ENCODE measurements around the gene MOGAT3. TPM values are rescaled to one million over a fixed set of nuclear protein-coding genes. Genes with fewer than 3 reads are reported as not detected.
A peak's percentile ranks its signal among the peaks of the same experiment; 100 is the strongest.

Gene MOGAT3
- total RNA-seq, 4 donors from 2014 or later, result 0.17 TPM; not detected in 3

GRCh38 chr7:101154693-101155102 is 46.1 kb downstream of the MOGAT3 start:
- H3K4me1 ChIP-seq, result peaks cover 8 to 25% (median 16%) of the 10 kb centered on the region in 4 donors
- peak overlapping the region in 2 of 4 donors; percentile 33 to 53 for H3K27ac ChIP-seq (replicated peaks in 1 of 4)
- H3K4me3 ChIP-seq, result peak overlapping the region; percentile 66 to 91 (median 78)
- TF ChIP-seq CTCF (IDR thresholded peaks at IDR 0.05) (no peak), POLR2A (IDR thresholded peaks at IDR 0.05; ENCODE audit: low read depth) (no peak), EP300 (IDR thresholded peaks at IDR 0.05) (no peak), POLR2AphosphoS5 (IDR thresholded peaks at IDR 0.05) (no peak)
- peaks cover 16 to 31% (median 27%) of the 10 kb centered on the region in 4 donors for H3K36me3 ChIP-seq
- H3K9me3 ChIP-seq, result no peaks in the 10 kb centered on the region
- no peak for DNase-seq (ENCODE audit: extremely low spot score)
- 3% methylated on average over 25 of the region's 34 CpGs for WGBS
- intact Hi-C loops (cut with DNase I), result no loop called here
- peaks cover 0 to 21% (median 3%) of the 10 kb centered on the region in 4 donors for H3K27me3 ChIP-seq

- peak within 1 kb of the TSS; percentile 66 to 91 (median 78) for H3K4me3 ChIP-seq
- DNase-seq (ENCODE audit: extremely low spot score), result peak; percentile 96
- peaks cover 10 to 25% (median 21%) of the 10 kb centered on the region in 4 donors for H3K36me3 ChIP-seq
- H3K9me3 ChIP-seq, result no peaks in the 10 kb centered on the region
- peaks cover 8 to 25% (median 16%) of the 10 kb centered on the region in 4 donors for H3K4me1 ChIP-seq
- TF ChIP-seq POLR2AphosphoS5 (IDR thresholded peaks at IDR 0.05) (peak; percentile 71 to 84), POLR2A (IDR thresholded peaks at IDR 0.05; ENCODE audit: low read depth) (no peak), CTCF (IDR thresholded peaks at IDR 0.05) (no peak), EP300 (IDR thresholded peaks at IDR 0.05) (no peak)
- WGBS, result 7% methylated on average over 23 of the region's 51 CpGs
- peaks cover 0 to 20% (median 1%) of the 10 kb centered on the region in 4 donors for H3K27me3 ChIP-seq
- H3K27ac ChIP-seq (replicated peaks in 1 of 4), result peak within 1 kb of the TSS in 2 of 4 donors; percentile 33 to 53
- intact Hi-C loops (cut with DNase I), result no loop called here
Measured at GRCh38 chr7:101153969-101154692, 46.7 kb downstream of the MOGAT3 start, which contains the start of gene AP1S1. AP1S1 (plus strand) TSS chr7:101154476; CDS start chr7:101154515, 39 bp downstream.

GRCh38 chr7:101151908-101152651 is 48.8 kb downstream of the MOGAT3 start:
- no peak for DNase-seq (ENCODE audit: extremely low spot score)
- intact Hi-C loops (cut with DNase I), result no loop called here
- H3K36me3 ChIP-seq, result peaks cover 0 to 4% (median 2%) of the 10 kb centered on the region in 4 donors
- 97% methylated on average over 2 of the region's 2 CpGs for WGBS
- H3K27me3 ChIP-seq, result peaks cover 0 to 24% (median 0%) of the 10 kb centered on the region in 4 donors
- no peaks in the 10 kb centered on the region for H3K9me3 ChIP-seq
- no peak overlapping the region for H3K4me3 ChIP-seq
- peaks cover 8 to 25% (median 16%) of the 10 kb centered on the region in 4 donors for H3K4me1 ChIP-seq
- TF ChIP-seq EP300 (IDR thresholded peaks at IDR 0.05) (no peak), CTCF (IDR thresholded peaks at IDR 0.05) (no peak), POLR2AphosphoS5 (IDR thresholded peaks at IDR 0.05) (no peak)
- no peak overlapping the region for H3K27ac ChIP-seq (replicated peaks in 1 of 4)

Small RNAs within 50 kb of the gene (small RNA-seq; reads per million reads assigned to genes)
- gene MIR4653, result 0 reads per million in 3 donors

Other genes starting within 250 kb of the MOGAT3 start
- 1 to 10 TPM in 2 of 4 donors, not detected in 2; 1.1 to 2.5 TPM for gene MUC12, start 231.5 kb downstream of the MOGAT3 start, total RNA-seq
- under 1 TPM in 1 of 4 donors, not detected in 3; 0.06 TPM for gene MUC17, start 181.0 kb downstream of the MOGAT3 start, total RNA-seq
- 10 to 100 TPM; 16.2 to 25.1 (median 22.9) TPM for gene TRIM56, start 115.6 kb downstream of the MOGAT3 start, total RNA-seq
- 10 to 100 TPM in 2 of 4 donors, 1 to 10 TPM in 2; 9.4 to 54.2 (median 18.2) TPM for gene SERPINE1, start 73.9 kb downstream of the MOGAT3 start, total RNA-seq
- 10 to 100 TPM; 28.2 to 44.4 (median 35.5) TPM for gene AP1S1, start 46.6 kb downstream of the MOGAT3 start, total RNA-seq
- under 1 TPM in 3 of 4 donors, not detected in 1; 0.23 to 0.33 (median 0.26) TPM for gene VGF, start 35.5 kb downstream of the MOGAT3 start, total RNA-seq
- not detected for gene NAT16, start 20.7 kb downstream of the MOGAT3 start, total RNA-seq
- 10 to 100 TPM; 30.3 to 60.2 (median 50.1) TPM for gene PLOD3, start 16.5 kb upstream of the MOGAT3 start, total RNA-seq
- 10 to 100 TPM; 60.6 to 86.7 (median 77.6) TPM for gene ZNHIT1, start 17.1 kb upstream of the MOGAT3 start, total RNA-seq
- 1 to 10 TPM; 5.3 to 9.1 (median 6.4) TPM for gene CLDN15, start 36.8 kb upstream of the MOGAT3 start, total RNA-seq
- gene FIS1, start 44.0 kb upstream of the MOGAT3 start, total RNA-seq, result 100 to 1,000 TPM; 216 to 310 (median 295) TPM
- gene IFT22, start 120.8 kb upstream of the MOGAT3 start, total RNA-seq, result 10 to 100 TPM; 25.2 to 33.1 (median 28.5) TPM
- gene COL26A1, start 161.8 kb upstream of the MOGAT3 start, total RNA-seq, result not detected